Amniotic stem cell (primary cell): ENCODE results near the gene STK33.

Experiments used
- DNase-seq: peaks from one replicate; lab custom pipeline; 2025; lab: John Stamatoyannopoulos, UW

STK33 gene

GRCh38 chr11:8373519-8374432, 220.3 kb downstream of the STK33 start:
- no peak for DNase-seq

GRCh38 chr11:8372641-8373381, 221.2 kb downstream of the STK33 start:
- no peak for DNase-seq

GRCh38 chr11:8371516-8371884, 222.5 kb downstream of the STK33 start:
- DNase-seq: no peak

- DNase-seq: no peak
Measured at GRCh38 chr11:8370812-8371515, 223.1 kb downstream of the STK33 start.

- no peak for DNase-seq
Measured at GRCh38 chr11:8369592-8370205, 224.3 kb downstream of the STK33 start.

GRCh38 chr11:8368772-8369171, 225.3 kb downstream of the STK33 start:
- DNase-seq: no peak

GRCh38 chr11:8368194-8368593, 225.8 kb downstream of the STK33 start:
- DNase-seq: no peak

GRCh38 chr11:8366316-8366715, 227.7 kb downstream of the STK33 start:
- DNase-seq: no peak

GRCh38 chr11:8365216-8365941, 228.6 kb downstream of the STK33 start:
- no peak for DNase-seq

- DNase-seq: no peak
Measured at GRCh38 chr11:8363921-8364320, 230.1 kb downstream of the STK33 start.

GRCh38 chr11:8362899-8363298, 231.1 kb downstream of the STK33 start:
- DNase-seq: no peak

- no peak for DNase-seq
Measured at GRCh38 chr11:8362491-8362890, 231.5 kb downstream of the STK33 start.

GRCh38 chr11:8361664-8362210, 232.3 kb downstream of the STK33 start:
- no peak for DNase-seq

- no peak for DNase-seq
Measured at GRCh38 chr11:8361206-8361605, 232.8 kb downstream of the STK33 start.

GRCh38 chr11:8360086-8360828, 233.8 kb downstream of the STK33 start:
- no peak for DNase-seq

- DNase-seq: no peak
Measured at GRCh38 chr11:8359521-8359920, 234.5 kb downstream of the STK33 start.

GRCh38 chr11:8357891-8358566, 236.0 kb downstream of the STK33 start:
- no peak for DNase-seq

GRCh38 chr11:8357505-8357888, 236.5 kb downstream of the STK33 start:
- no peak for DNase-seq

- no peak for DNase-seq
Measured at GRCh38 chr11:8356721-8357504, 237.1 kb downstream of the STK33 start.
